HEK293 (cell line): ENCODE measurements around the gene ITPR3.

ENCODE experiments used
- CTCF ChIP-seq: fragments of 450-650 bp; formaldehyde crosslinking; IDR thresholded peaks from 2 replicates; pipeline ENCODE4 v1.5.1; 2016; ENCODE audit warnings: missing biosample characterization, missing genetic modification characterization
- PBX3 ChIP-seq: sonication (generic); formaldehyde crosslinking; IDR thresholded peaks from 2 replicates; pipeline ENCODE4 v1.8.1; 2022; ENCODE audit warnings: mild to moderate bottlenecking, moderate library complexity, missing genetic modification reagents
- REST ChIP-seq: fragments of 450-650 bp; formaldehyde crosslinking; IDR thresholded peaks from 2 replicates; pipeline ENCODE4 v1.5.1; 2016; ENCODE audit warnings: missing biosample characterization, missing genetic modification characterization
- SP2 ChIP-seq: fragments of 450-650 bp; formaldehyde crosslinking; IDR thresholded peaks from 2 replicates; pipeline ENCODE4 v1.5.1; 2016; ENCODE audit warnings: missing biosample characterization, missing genetic modification characterization
- ZNF10 ChIP-seq: fragments of 450-650 bp; formaldehyde crosslinking; IDR thresholded peaks from 2 replicates; pipeline ENCODE4 v1.5.1; 2017; ENCODE audit warnings: missing biosample characterization, missing genetic modification characterization
- ZNF133 ChIP-seq: fragments of 450-650 bp; formaldehyde crosslinking; IDR thresholded peaks from 2 replicates; pipeline ENCODE4 v1.5.1; 2016; ENCODE audit warnings: missing biosample characterization, missing genetic modification characterization
- ZNF146 ChIP-seq: fragments of 450-650 bp; formaldehyde crosslinking; IDR thresholded peaks from 2 replicates; pipeline ENCODE4 v1.5.1; 2016; ENCODE audit warnings: missing biosample characterization, missing genetic modification characterization
- ZNF341 ChIP-seq: fragments of 450-650 bp; formaldehyde crosslinking; IDR thresholded peaks from 2 replicates; pipeline ENCODE4; 2016; ENCODE audit warnings: low read depth, missing biosample characterization, missing genetic modification characterization
- ZNF785 ChIP-seq: fragments of 450-650 bp; formaldehyde crosslinking; IDR thresholded peaks from 2 replicates; pipeline ENCODE4 v1.5.1; 2016; ENCODE audit warnings: missing biosample characterization, missing genetic modification characterization

GRCh38 chr6:33699739-33700138, 78.6 kb downstream of the ITPR3 start:
- TF ChIP-seq CTCF (no peak), ZNF10 (tag by site-specific recombination) (no peak), ZNF785 (tag by site-specific recombination) (no peak), ZNF146 (tag by site-specific recombination) (no peak), ZNF133 (no peak), ZNF341 (no peak), REST (tag by site-specific recombination) (no peak), SP2 (tag by site-specific recombination) (no peak), PBX3 (CRISPR knock-in tag) (no peak)
